HEK293T (cell line): ENCODE results near the gene CEND1.

Source experiments
- CTCF ChIA-PET: fragments of 350-600 bp; formaldehyde crosslinking; extraction: SDS; loops from one replicate; lab custom pipeline; 2021; ENCODE audit warnings: antibody characterized with exemption, inconsistent platforms; lab: Yijun Ruan, JAX
- POLR2A ChIA-PET: fragments of 350-600 bp; formaldehyde crosslinking; extraction: SDS; loops from one replicate; lab custom pipeline; 2020; ENCODE audit warnings: antibody characterized with exemption, inconsistent platforms; lab: Yijun Ruan, JAX
- DNase-seq: peaks from one replicate; pipeline ENCODE4 v3.0.0; 2012; ENCODE audit warnings: mixed read lengths; ENCODE audit errors: extremely low spot score
- ARNT ChIP-seq: fragments of 450-650 bp; IDR thresholded peaks from 2 replicates; pipeline ENCODE4 v1.6.1; 2017; ENCODE audit warnings: mild to moderate bottlenecking
- BHLHE40 ChIP-seq: fragments of 450-650 bp; IDR thresholded peaks from 2 replicates; pipeline ENCODE4 v1.6.1; 2016; ENCODE audit warnings: mild to moderate bottlenecking, moderate library complexity, borderline replicate concordance
- CTBP1 ChIP-seq: fragments of 450-650 bp; IDR thresholded peaks from 2 replicates; pipeline ENCODE4 v1.6.1; 2016; ENCODE audit warnings: borderline replicate concordance
- ELF4 ChIP-seq: fragments of 450-650 bp; IDR thresholded peaks from 2 replicates; pipeline ENCODE4 v1.6.1; 2017; ENCODE audit warnings: antibody characterized with exemption
- FOXA1 ChIP-seq: fragments of 450-650 bp; IDR thresholded peaks from 2 replicates; pipeline ENCODE4 v1.6.1; 2016; ENCODE audit warnings: mild to moderate bottlenecking
- FOXK2 ChIP-seq: fragments of 450-650 bp; IDR thresholded peaks from 2 replicates; pipeline ENCODE4 v1.6.1; 2016; ENCODE audit warnings: mild to moderate bottlenecking
- FOXM1 ChIP-seq: fragments of 450-650 bp; IDR thresholded peaks from 2 replicates; pipeline ENCODE4 v1.6.1; 2017; ENCODE audit warnings: mild to moderate bottlenecking, borderline replicate concordance
- HDGF ChIP-seq: fragments of 450-650 bp; IDR thresholded peaks from 2 replicates; pipeline ENCODE4 v1.6.1; 2017; ENCODE audit warnings: antibody characterized with exemption, borderline replicate concordance
- L3MBTL2 ChIP-seq: fragments of 450-650 bp; conservative IDR thresholded peaks from 2 replicates; pipeline ENCODE4 v1.6.1; 2016; ENCODE audit warnings: mild to moderate bottlenecking
- LEF1 ChIP-seq: fragments of 450-650 bp; IDR thresholded peaks from 2 replicates; pipeline ENCODE4 v1.6.1; 2017; ENCODE audit warnings: mild to moderate bottlenecking, borderline replicate concordance
- NFRKB ChIP-seq: fragments of 450-650 bp; IDR thresholded peaks from 2 replicates; pipeline ENCODE4 v1.6.1; 2016; ENCODE audit warnings: mild to moderate bottlenecking, moderate library complexity
- SP1 ChIP-seq: fragments of 450-650 bp; IDR thresholded peaks from 2 replicates; pipeline ENCODE4 v1.6.1; 2017
- SUZ12 ChIP-seq: fragments of 450-650 bp; IDR thresholded peaks from 2 replicates; pipeline ENCODE4 v1.6.1; 2016; ENCODE audit warnings: mild to moderate bottlenecking
- TARDBP ChIP-seq: fragments of 450-650 bp; IDR thresholded peaks from 2 replicates; pipeline ENCODE4 v1.6.1; 2016
- ZNF384 ChIP-seq: fragments of 450-650 bp; IDR thresholded peaks from 2 replicates; pipeline ENCODE4 v1.6.1; 2016
- TF ChIP-seq, protein P1 (sequence below): fragments of 450-650 bp; IDR thresholded peaks from 2 replicates; pipeline ENCODE4 v1.6.1; 2016

CEND1 gene

DNA sequence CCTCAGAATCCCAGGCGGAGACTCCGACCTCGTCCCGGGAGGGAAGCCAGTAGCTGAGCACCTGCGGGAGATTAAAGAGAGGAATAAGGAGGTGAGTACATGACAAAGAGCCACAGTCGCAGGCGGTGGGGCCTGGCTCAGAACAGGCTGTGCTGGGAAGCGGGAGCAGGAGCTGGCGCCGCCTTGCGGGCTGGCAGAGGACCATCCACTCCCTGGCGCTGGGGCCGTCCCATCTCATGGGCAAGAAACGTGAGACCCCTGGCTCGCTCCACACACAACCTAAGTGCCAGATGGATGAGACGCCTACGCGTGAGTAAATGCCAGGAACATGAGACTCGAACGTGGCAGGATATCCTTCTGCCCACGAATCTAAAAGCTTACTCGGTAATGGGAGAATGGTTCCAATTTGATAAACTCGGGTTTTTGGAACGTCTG, 6.3 kb downstream of the CEND1 start:
- ChIA-PET CTCF (interaction anchor here (1.6 kb wide), 1 partner anchor 12 kb away, joined by 4 read pairs; no protein-coding TSS in a partner anchor), POLR2A (interaction anchor here (2.4 kb wide), 1 partner anchor 13 kb away, joined by 5 read pairs; no protein-coding TSS in a partner anchor)
- TF ChIP-seq ARNT (no peak), FOXM1 (no peak), FOXA1 (no peak), BHLHE40 (no peak), LEF1 (no peak), TARDBP (no peak), ZNF384 (no peak), SUZ12 (no peak), HDGF (no peak), FOXK2 (no peak), L3MBTL2 (no peak), ELF4 (no peak), SP1 (no peak), CTBP1 (no peak), NFRKB (no peak)
- TF ChIP-seq, protein P1, sequence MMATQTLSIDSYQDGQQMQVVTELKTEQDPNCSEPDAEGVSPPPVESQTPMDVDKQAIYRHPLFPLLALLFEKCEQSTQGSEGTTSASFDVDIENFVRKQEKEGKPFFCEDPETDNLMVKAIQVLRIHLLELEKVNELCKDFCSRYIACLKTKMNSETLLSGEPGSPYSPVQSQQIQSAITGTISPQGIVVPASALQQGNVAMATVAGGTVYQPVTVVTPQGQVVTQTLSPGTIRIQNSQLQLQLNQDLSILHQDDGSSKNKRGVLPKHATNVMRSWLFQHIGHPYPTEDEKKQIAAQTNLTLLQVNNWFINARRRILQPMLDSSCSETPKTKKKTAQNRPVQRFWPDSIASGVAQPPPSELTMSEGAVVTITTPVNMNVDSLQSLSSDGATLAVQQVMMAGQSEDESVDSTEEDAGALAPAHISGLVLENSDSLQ: no peak
- no peak for DNase-seq

DNA sequence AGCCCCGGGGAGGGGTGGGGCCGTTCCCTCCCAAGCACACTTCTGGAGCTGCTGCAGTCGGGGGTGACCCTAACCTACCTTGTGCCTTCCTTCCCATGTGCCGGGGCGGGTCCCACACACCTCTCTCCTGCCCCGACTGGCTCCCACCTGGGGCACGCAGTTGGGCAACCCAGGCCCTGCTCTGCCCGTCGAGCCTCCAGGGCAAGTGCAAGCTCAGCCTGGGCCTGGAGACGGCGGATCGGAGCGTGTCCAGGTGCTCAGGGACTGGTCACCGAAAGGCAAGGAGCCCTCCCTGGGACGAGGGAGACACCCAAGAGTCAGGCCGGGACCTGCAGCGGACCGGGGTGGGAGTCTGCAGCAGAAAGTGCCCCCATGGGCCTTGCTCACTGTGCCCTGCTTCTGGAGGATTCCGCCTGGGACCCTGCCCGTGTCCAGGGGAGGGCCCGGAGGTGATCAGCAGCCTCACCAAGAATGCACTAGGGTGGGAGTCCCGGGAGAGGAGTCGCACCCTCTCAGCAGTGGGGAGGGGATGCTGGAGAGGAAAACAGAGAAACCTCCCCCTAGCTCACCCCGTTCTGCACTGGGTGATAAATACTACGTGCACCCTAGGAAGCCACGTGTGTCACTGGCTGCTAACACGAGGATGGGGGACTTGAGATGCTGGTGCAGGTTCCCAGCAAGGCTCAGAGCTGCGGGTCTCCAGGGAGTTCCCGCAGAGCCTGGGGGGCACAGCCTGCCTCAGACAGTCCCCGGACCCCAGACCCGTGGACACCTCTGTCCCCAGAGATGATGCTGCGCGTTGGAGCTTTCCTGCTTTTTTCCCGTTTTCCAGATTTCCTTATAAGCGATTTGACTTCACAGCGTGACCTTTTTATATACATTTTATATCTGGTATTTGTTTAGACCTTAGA, 7.4 kb downstream of the CEND1 start:
- POLR2A ChIA-PET: interaction anchor here (1.2 to 2.4 kb wide), 2 partner anchors 11 to 14 kb away, joined by 3 to 5 read pairs; no protein-coding TSS in a partner anchor
- TF ChIP-seq, protein P1: no peak
- CTCF ChIA-PET: interaction anchor here (0.6 to 1.6 kb wide), 2 partner anchors 13 to 131 kb away, joined by 4 to 7 read pairs; no protein-coding TSS in a partner anchor
- DNase-seq: no peak

DNA sequence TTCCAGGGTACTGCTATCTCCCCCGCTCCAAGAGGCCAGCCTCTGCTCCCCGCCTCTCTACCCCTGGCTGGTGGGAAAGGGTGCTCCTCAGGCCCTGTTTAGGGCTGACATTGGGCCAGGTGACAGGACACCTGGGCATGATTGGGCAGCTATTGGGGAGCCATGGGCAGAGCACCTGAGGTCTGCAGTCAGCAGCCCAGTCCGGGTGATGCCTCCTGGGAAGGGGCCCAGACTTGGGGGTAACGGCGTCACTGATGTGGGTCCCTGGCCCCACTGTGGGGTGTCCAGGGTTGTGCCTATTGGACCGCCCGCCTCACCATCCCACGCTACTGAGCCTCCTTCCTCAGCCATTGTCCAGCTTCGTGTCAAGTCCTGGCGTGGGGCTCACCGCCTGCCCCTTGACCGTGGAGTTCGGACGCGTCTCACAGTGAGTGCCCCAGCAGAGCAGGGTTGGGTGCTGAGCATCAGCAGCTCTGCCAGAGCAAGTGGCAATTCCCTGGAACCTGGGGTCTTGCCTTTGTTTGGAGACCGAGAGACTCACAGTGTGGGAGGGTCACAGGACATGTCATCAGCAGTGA, 9.8 kb downstream of the CEND1 start:
- TF ChIP-seq SP1: no peak
- TF ChIP-seq FOXA1: no peak
- TF ChIP-seq ELF4: no peak
- TF ChIP-seq BHLHE40: no peak
- TF ChIP-seq, protein P1: no peak
- TF ChIP-seq LEF1: no peak
- no peak for TF ChIP-seq CTBP1
- no peak for TF ChIP-seq ARNT
- no peak for TF ChIP-seq NFRKB
- TF ChIP-seq FOXM1: no peak
- TF ChIP-seq ZNF384: no peak
- TF ChIP-seq FOXK2: no peak
- TF ChIP-seq TARDBP: no peak
- TF ChIP-seq HDGF: no peak
- no peak for TF ChIP-seq L3MBTL2
- no peak for TF ChIP-seq SUZ12
- DNase-seq: no peak
- POLR2A ChIA-PET: interaction anchor here (2.4 kb wide), 1 partner anchor 16 kb away, joined by 10 read pairs; no protein-coding TSS in a partner anchor
- CTCF ChIA-PET: no interaction called here

DNA sequence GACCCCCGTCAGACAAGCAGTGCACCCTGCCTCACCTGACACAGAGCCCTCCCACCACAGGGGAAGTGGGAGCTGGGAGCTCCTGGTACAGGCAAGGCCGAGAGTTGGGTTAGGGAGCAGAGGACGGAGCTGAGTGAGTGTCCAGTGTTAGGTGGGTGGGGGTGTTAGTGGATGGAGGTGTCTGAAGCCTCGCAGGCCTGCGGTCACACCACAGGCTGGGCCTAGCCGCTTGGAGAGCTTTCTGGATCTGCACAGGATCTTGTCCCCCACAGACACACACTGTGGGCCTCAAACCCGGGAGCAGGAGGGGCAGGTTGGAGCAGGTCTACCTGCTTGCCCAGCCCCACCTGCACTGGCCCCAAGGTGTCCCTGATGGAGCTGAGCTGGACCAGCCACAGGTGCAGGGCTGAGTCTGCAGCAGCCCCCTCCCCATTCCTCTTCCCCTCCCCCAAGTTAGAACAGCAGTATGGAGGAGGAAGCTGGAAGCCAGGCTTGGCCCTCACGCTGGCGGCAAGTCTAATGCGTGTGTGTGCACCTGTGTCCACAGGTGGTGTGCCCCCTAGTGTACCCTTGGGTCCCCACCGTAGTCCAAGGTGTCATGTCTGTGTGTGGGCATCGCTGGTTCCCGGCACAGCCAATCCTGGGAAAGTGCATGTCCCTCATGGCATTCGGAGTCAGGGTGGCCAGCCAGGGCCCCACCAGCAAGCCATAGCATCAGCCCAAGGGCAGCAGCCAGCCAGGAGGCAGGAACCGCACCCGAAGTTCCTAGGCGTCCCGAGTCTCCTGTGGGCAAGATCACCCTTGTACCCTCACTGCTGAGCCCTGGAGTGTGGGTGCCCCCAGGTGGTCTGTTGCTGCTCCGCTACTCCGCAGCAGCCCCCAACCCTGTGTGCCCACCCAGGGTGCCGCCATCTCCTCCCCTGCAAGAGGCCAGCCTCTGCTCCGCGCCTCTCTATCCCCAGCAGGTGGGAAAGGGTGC, 10.6 kb downstream of the CEND1 start:
- POLR2A ChIA-PET: interaction anchor here (1.2 to 2.4 kb wide), 2 partner anchors 17 to 32 kb away, joined by 3 to 10 read pairs; partner anchors contain the start of gene TALDO1

More for the DNA sequence above, 10.6 kb downstream of the CEND1 start:
- CTCF ChIA-PET: no interaction called here
- no peak for DNase-seq
- TF ChIP-seq L3MBTL2 (no peak), CTBP1 (no peak), ARNT (no peak), LEF1 (no peak), TARDBP (no peak), FOXM1 (no peak), SP1 (no peak), HDGF (no peak), NFRKB (no peak), SUZ12 (no peak)
- TF ChIP-seq, protein P1: no peak
